WTC11 (cell line): ENCODE data around the gene KHK.

Source experiments
- ATF6 ChIP-seq: sonication (generic); formaldehyde crosslinking; IDR thresholded peaks from 2 replicates; pipeline ENCODE4 v1.8.1; 2023; ENCODE audit warnings: mild to moderate bottlenecking, missing genetic modification reagents
- CTCF ChIP-seq: fragments of 200-600 bp; IDR thresholded peaks from 2 replicates; pipeline ENCODE4 v1.8.0; 2022; ENCODE audit warnings: antibody characterized with exemption
- E2F4 ChIP-seq: sonication (generic); formaldehyde crosslinking; IDR thresholded peaks from 2 replicates; pipeline ENCODE4 v1.8.1; 2022; ENCODE audit warnings: low read depth, mild to moderate bottlenecking, moderate library complexity, missing genetic modification reagents, borderline replicate concordance
- FOXP1 ChIP-seq: sonication (generic); formaldehyde crosslinking; IDR thresholded peaks from 2 replicates; pipeline ENCODE4 v1.8.0; 2022; ENCODE audit warnings: missing genetic modification reagents, mild to moderate bottlenecking, moderate library complexity, borderline replicate concordance
- GTF2I ChIP-seq: fragments of 250-450 bp; sonication (Bioruptor Pico); conservative IDR thresholded peaks from 2 replicates; pipeline ENCODE4 v1.4.0; 2021; ENCODE audit warnings: mild to moderate bottlenecking
- TP53 ChIP-seq: sonication (generic); formaldehyde crosslinking; IDR thresholded peaks from 2 replicates; pipeline ENCODE4 v1.8.1; 2023; ENCODE audit warnings: mild to moderate bottlenecking, missing genetic modification reagents
- ZBTB21 ChIP-seq: sonication (generic); formaldehyde crosslinking; IDR thresholded peaks from 2 replicates; pipeline ENCODE4 v1.8.1; 2023; ENCODE audit warnings: mild to moderate bottlenecking, missing genetic modification reagents, borderline replicate concordance
- ZNF263 ChIP-seq: sonication (generic); formaldehyde crosslinking; IDR thresholded peaks from 2 replicates; pipeline ENCODE4 v1.8.1; 2022; ENCODE audit warnings: low read depth, mild to moderate bottlenecking, moderate library complexity, missing genetic modification reagents
- TF ChIP-seq, protein P1 (sequence below): sonication (generic); formaldehyde crosslinking; IDR thresholded peaks from 2 replicates; pipeline ENCODE4 v1.8.0; 2022; ENCODE audit warnings: mild to moderate bottlenecking, missing genetic modification reagents

DNA sequence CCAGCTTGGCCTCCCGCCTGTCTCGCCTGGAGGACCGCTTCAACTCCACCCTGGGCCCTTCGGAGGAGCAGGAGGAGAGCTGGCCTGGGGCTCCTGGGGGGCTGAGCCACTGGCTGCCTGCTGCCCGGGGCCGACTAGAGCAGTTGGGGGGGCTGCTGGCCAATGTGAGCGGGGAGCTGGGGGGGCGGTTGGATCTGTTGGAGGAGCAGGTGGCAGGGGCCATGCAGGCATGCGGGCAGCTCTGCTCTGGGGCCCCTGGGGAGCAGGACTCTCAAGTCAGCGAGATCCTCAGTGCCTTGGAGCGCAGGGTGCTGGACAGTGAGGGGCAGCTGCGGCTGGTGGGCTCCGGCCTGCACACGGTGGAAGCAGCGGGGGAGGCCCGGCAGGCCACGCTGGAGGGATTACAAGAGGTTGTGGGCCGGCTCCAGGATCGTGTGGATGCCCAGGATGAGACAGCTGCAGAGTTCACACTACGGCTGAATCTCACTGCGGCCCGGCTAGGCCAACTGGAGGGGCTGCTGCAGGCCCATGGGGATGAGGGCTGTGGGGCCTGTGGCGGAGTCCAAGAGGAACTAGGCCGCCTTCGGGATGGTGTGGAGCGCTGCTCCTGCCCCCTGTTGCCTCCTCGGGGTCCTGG lies 3.7 kb upstream of the KHK start:
- no peak for TF ChIP-seq E2F4 (CRISPR knock-in tag)
- TF ChIP-seq CTCF: no peak
- TF ChIP-seq, protein P1, sequence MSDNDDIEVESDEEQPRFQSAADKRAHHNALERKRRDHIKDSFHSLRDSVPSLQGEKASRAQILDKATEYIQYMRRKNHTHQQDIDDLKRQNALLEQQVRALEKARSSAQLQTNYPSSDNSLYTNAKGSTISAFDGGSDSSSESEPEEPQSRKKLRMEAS (CRISPR knock-in tag): no peak
- no peak for TF ChIP-seq ZBTB21 (CRISPR knock-in tag)
- TF ChIP-seq GTF2I (CRISPR knock-in tag): no peak
- no peak for TF ChIP-seq FOXP1 (CRISPR knock-in tag)
- no peak for TF ChIP-seq TP53 (CRISPR knock-in tag)
- no peak for TF ChIP-seq ZNF263 (CRISPR knock-in tag)
- no peak for TF ChIP-seq ATF6 (CRISPR knock-in tag)
